Bronchial smooth muscle cell (primary cell): ENCODE measurements around the gene LIPN. TPM values are rescaled to one million over a fixed set of nuclear protein-coding genes. Genes with fewer than 3 reads are reported as not detected.

ENCODE experiments used
- total RNA-seq: library from RNA; depleted of rRNA; stranded (reverse); fragments of >200 nt; gene quantifications from 2 replicates; pipeline ENCODE4 v1.2.1, GENCODE V29; 2014

The LIPN gene, protein sequence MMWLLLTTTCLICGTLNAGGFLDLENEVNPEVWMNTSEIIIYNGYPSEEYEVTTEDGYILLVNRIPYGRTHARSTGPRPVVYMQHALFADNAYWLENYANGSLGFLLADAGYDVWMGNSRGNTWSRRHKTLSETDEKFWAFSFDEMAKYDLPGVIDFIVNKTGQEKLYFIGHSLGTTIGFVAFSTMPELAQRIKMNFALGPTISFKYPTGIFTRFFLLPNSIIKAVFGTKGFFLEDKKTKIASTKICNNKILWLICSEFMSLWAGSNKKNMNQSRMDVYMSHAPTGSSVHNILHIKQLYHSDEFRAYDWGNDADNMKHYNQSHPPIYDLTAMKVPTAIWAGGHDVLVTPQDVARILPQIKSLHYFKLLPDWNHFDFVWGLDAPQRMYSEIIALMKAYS
- total RNA-seq: not detected in 2 replicates

DNA sequence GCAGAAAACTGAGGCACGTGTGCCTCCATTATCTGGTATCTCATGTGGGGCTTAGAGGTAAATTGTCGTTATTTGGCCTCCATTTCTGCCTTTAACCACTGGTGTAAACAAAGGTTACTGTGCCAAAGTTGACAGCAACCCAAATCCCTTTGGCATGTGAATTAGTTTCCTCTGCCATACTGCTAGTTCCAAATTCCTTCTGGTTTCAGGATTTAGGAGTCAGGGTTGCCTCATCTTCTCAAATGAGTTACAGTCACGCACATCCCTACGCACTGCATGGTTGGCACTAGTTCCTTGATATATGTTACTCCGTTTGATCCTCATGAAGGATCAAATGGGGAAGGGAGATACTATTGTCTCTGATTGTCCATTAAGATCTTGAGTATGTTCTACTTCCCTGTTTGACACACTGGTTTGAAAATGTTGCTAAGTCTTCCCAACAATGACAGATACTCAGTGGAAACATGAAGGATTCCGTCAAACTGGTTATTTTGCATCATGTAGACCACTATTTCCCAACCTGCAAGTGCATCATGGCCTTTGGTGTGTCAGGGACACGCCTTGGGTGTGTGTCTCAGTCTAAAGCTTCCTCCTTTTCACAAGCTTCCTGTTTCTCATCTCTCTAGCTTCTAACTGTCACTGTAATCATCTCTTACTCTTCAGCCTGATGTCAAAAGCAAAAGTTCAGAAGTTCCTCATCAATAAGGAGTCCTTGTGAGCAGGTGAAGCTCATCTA is at the start of gene LIPN:
Gene LIPN (plus strand): TSS at position 655 of the 736 bp plus-strand sequence. CDS start 1,386 bp downstream, outside the sequence.

DNA sequence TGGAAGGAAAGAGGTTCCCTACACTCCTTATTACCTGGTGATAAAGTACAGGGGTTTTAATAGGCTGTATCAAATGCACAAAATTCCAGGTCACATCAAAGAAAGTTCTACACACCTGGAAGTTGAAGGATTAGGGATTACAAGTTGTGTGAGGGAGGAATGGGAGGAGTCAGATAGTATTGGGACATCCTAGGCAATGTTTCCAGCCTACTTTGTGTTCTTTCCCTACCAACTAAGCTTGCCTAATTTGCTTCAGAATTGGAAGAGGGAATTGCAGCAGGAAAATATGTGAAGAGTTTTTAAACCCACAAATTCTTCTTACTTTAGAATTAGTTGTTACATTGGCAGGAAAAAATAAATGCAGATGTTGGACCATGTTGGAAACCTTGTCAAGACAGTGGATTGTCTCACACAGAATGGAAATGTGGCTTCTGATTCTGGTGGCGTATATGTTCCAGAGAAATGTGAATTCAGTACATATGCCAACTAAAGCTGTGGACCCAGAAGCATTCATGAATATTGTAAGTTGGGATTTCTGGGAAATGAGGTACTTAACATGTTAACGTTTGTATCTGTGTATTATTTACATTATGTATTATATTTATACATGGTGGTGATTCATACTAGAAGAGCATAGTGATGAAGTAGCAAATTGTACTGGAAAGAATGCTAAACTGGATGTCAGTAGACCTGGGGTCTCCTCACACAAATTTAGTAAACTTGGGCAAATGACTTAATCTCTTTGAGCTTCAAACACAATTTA is 42.9 kb downstream of the LIPN start, which contains the start of gene LIPM:
Gene LIPM (plus strand): TSS at position 208 of the 763 bp plus-strand sequence. CDS start 167 bp downstream, at position 375.

Other genes starting within 250 kb of the LIPN start
- 10.4 and 12.6 TPM in 2 replicates for gene RNLS, start 176.7 kb upstream of the LIPN start, total RNA-seq
- under 0.01 and 0.16 TPM in 2 replicates for gene LIPJ, start 173.3 kb upstream of the LIPN start, total RNA-seq
- gene LIPF, start 95.6 kb upstream of the LIPN start, total RNA-seq: not detected in 2 replicates
- gene LIPK, start 53.8 kb upstream of the LIPN start, total RNA-seq: not detected in 2 replicates
- gene LIPM, start 42.7 kb downstream of the LIPN start, total RNA-seq: not detected in 2 replicates
- under 0.01 TPM in 1 of 2 replicates, not detected in the other for gene ANKRD22, start 91.8 kb downstream of the LIPN start, total RNA-seq
- 14.5 and 30.1 TPM in 2 replicates for gene STAMBPL1, start 120.2 kb downstream of the LIPN start, total RNA-seq
- 53.0 and 99.3 TPM in 2 replicates for gene ACTA2, start 192.8 kb downstream of the LIPN start, total RNA-seq
- 58.5 and 88.8 TPM in 2 replicates for gene FAS, start 230.8 kb downstream of the LIPN start, total RNA-seq